K562 (cell line): ENCODE measurements around the gene SIRPB2. TPM values are rescaled to one million over a fixed set of nuclear protein-coding genes. Genes with fewer than 3 reads are reported as not detected.

Experiments used
- ATAC-seq: fragments of 200-7000 bp; cut with Tn5 transposase; 3 replicates; pipeline ENCODE4 v1.9.1; 2020; ENCODE audit warnings: moderate library complexity
- BruUV-seq: library from RNA; stranded (reverse); fragments of 400-500 nt; replicated peaks from 2 replicates; lab custom pipeline; 2021; lab: Mats Ljungman, UMichigan
- CTCF ChIA-PET: fragments of 300-600 bp; formaldehyde crosslinking; extraction: SDS; loops from one replicate; lab custom pipeline; 2021; ENCODE audit warnings: low intra/inter-chr PET ratio; lab: Yijun Ruan, JAX
- POLR2A ChIA-PET: fragments of 300-600, 350-650 bp; sonication (Branson Sonifier 250); formaldehyde crosslinking; extraction: SDS; loops from one replicate; lab custom pipeline; 2021; ENCODE audit warnings: antibody characterized with exemption, inconsistent platforms; lab: Yijun Ruan, JAX
- DNase-seq, 4 experiments: peaks; one replicate each; pipeline versions ENCODE4 v3.0.0 to v3.0.0-alpha.2; 2011 to 2018; ENCODE audit warnings: low spot score in 3 of 4, mixed read lengths in 3 of 4; ENCODE audit errors: extremely low read depth in 1 of 4
- FAIRE-seq: peaks from 2 replicates; lab custom pipeline; 2011; peaks lifted over from hg19 to GRCh38; lab: Jason Lieb, UNC
- H2AFZ ChIP-seq: 2 replicates; pipeline ENCODE4 v1.6.0; 2011; ENCODE audit warnings: low read depth, low read length, control low read depth, inconsistent platforms
- H3K27ac ChIP-seq: fragments of 200-600 bp; 3 replicates; pipeline ENCODE4 v1.8.0; 2011; ENCODE audit warnings: low read depth, mild to moderate bottlenecking, control low read depth, inconsistent platforms, low read length, moderate library complexity, mixed read lengths; ENCODE audit errors: extremely low read depth
- H3K27me3 ChIP-seq, 2 experiments: fragments of 300-600 bp in 1 of 2; 2 replicates in 1 of 2; 3 replicates in 1 of 2; pipeline versions ENCODE4 v1.6.0 to v1.8.0; 2011; ENCODE audit warnings: inconsistent platforms in 2 of 2, low read length in 2 of 2, mild to moderate bottlenecking in 1 of 2, mixed read lengths in 1 of 2, moderate library complexity in 1 of 2; ENCODE audit not compliant: control insufficient read depth in 2 of 2, insufficient read depth in 2 of 2
- H3K36me3 ChIP-seq: fragments of 300-600 bp; 3 replicates; pipeline ENCODE4 v1.8.0; 2011; ENCODE audit warnings: mild to moderate bottlenecking, low read length, inconsistent platforms; ENCODE audit not compliant: control insufficient read depth, insufficient read depth
- H3K4me1 ChIP-seq, 2 experiments: fragments of 200-600 bp in 1 of 2; replicated peaks in 1 of 2; 2 replicates in 1 of 2; 3 replicates in 1 of 2; pipeline versions ENCODE4 v1.5.1 to v1.8.0; 2011; ENCODE audit warnings: inconsistent platforms in 2 of 2, low read length in 2 of 2, mild to moderate bottlenecking in 1 of 2, mixed read lengths in 1 of 2, moderate library complexity in 1 of 2; ENCODE audit not compliant: control insufficient read depth in 2 of 2, insufficient read depth in 2 of 2
- H3K4me2 ChIP-seq: 2 replicates; pipeline ENCODE4 v1.6.1; 2011; ENCODE audit warnings: low read length, control low read depth, inconsistent platforms, mixed read lengths; ENCODE audit not compliant: insufficient read depth
- H3K4me3 ChIP-seq: fragments of 200-600 bp; sonication (generic), shearing (Covaris generic); 2 replicates; pipeline ENCODE4 v1.5.1; 2016; ENCODE audit warnings: control low read depth, inconsistent platforms
- H3K79me2 ChIP-seq: fragments of 200-600 bp; 3 replicates; pipeline ENCODE4 v1.8.0; 2011; ENCODE audit warnings: low read length, inconsistent platforms; ENCODE audit not compliant: control insufficient read depth, insufficient read depth
- H3K9ac ChIP-seq, 2 experiments: 2 replicates each; pipeline versions ENCODE4 v1.6.0 to v1.6.1; 2011; ENCODE audit warnings: low read depth in 2 of 2, low read length in 2 of 2, control low read depth in 1 of 2, inconsistent platforms in 1 of 2, mild to moderate bottlenecking in 1 of 2, mixed read lengths in 1 of 2; ENCODE audit not compliant: insufficient read depth in 1 of 2
- H3K9me1 ChIP-seq: one replicate; pipeline ENCODE4 v1.6.0; 2011; ENCODE audit warnings: inconsistent platforms, mild to moderate bottlenecking, low read length, moderate library complexity; ENCODE audit not compliant: control insufficient read depth, insufficient read depth
- H3K9me3 ChIP-seq: replicated peaks from 2 replicates; pipeline ENCODE4 v1.5.1; 2011; ENCODE audit warnings: low read depth, low read length, inconsistent platforms; ENCODE audit not compliant: control insufficient read depth, insufficient read depth
- H4K20me1 ChIP-seq: replicated peaks from 2 replicates; pipeline ENCODE4 v1.6.1; 2011; ENCODE audit warnings: low read length, inconsistent platforms, mixed read lengths; ENCODE audit not compliant: control insufficient read depth, insufficient read depth
- BACH1 ChIP-seq: fragments of 200-800 bp; sonication (Bioruptor generic); IDR thresholded peaks from 2 replicates; pipeline ENCODE4 v1.6.1; 2016; ENCODE audit warnings: missing genetic modification characterization, missing compliant biosample characterization
- CBFB ChIP-seq: sonication (generic); formaldehyde crosslinking; IDR thresholded peaks from 2 replicates; pipeline ENCODE4 v1.4.0; 2020; ENCODE audit warnings: mild to moderate bottlenecking, missing genetic modification reagents
- LARP7 ChIP-seq: fragments of 450-650 bp; IDR thresholded peaks from 2 replicates; pipeline ENCODE4 v1.6.1; 2016
- NFE2 ChIP-seq: IDR thresholded peaks from 2 replicates; pipeline ENCODE4 v1.6.1; 2014; ENCODE audit warnings: antibody characterized with exemption, low read depth
- POLR2B ChIP-seq: fragments of 450-650 bp; IDR thresholded peaks from 2 replicates; pipeline ENCODE4 v1.6.1; 2018; ENCODE audit warnings: low read depth; ENCODE audit not compliant: partially characterized antibody
- TBP ChIP-seq: optimal IDR thresholded peaks from 2 replicates; pipeline ENCODE3; 2011; ENCODE audit warnings: low read depth, low read length, improper control_type of control experiment
- TCFL5 ChIP-seq: fragments of 250-450 bp; sonication (Bioruptor Pico); conservative IDR thresholded peaks from 2 replicates; pipeline ENCODE4 v1.6.1; 2021; ENCODE audit warnings: mild to moderate bottlenecking, moderate library complexity, matching md5 sums
- ZNF12 ChIP-seq: sonication (generic); formaldehyde crosslinking; IDR thresholded peaks from 2 replicates; pipeline ENCODE4 v1.4.0; 2020; ENCODE audit warnings: mild to moderate bottlenecking, missing genetic modification reagents
- ZNF57 ChIP-seq: fragments of 450-650 bp; formaldehyde crosslinking; IDR thresholded peaks from 2 replicates; pipeline ENCODE4 v1.4.0; 2020; ENCODE audit warnings: mild to moderate bottlenecking, moderate library complexity
- WGBS: fragments of 100-300 bp; shearing (Covaris generic); methylation state at CpG from one replicate; pipeline ENCODE4 v1.1.6; 2016; ENCODE audit warnings: low coverage, mixed read lengths; ENCODE audit not compliant: insufficient coverage; ENCODE audit errors: missing lambda C conversion rate; 5-methylcytosine and 5-hydroxymethylcytosine counted together
- in situ Hi-C: fragments of 300-500 bp; cut with MboI; formaldehyde crosslinking; loops from 4 replicates; pipeline ENCODE4 v1.15.0; 2018; ENCODE audit warnings: inconsistent platforms, mixed read lengths
- intact Hi-C: fragments of 100-400 bp; cut with micrococcal nuclease; formaldehyde crosslinking; loops from 2 replicates; pipeline ENCODE4 v1.14.2; 2022
- polyA plus RNA-seq, 8 experiments: library from polyadenylated mRNA; depleted of rRNA in 4 of 8; stranded (reverse) in 5 of 8; unstranded in 3 of 8; fragments of >200 nt; fragmentation: Nextera tagmentation in 2 of 8; fragmentation: Illumina TruSeq in 1 of 8; extraction: Ambion mirVana in 2 of 8; extraction: Trizol in 1 of 8; gene quantifications; 2 replicates each; pipeline versions ENCODE4 v1.2.1 to v1.2.3, GENCODE V29; 2011 to 2014; ENCODE audit warnings: inconsistent platforms in 1 of 8, missing spikeins in 1 of 8
- total RNA-seq, 7 experiments: library from RNA; depleted of rRNA in 6 of 7; stranded (reverse); fragments of >200 nt in 6 of 7; fragmentation: Illumina TruSeq in 2 of 7; extraction: Trizol in 2 of 7; gene quantifications; 2 replicates each; pipeline versions ENCODE4 v1.2.1 to v1.2.3, GENCODE V29; 2011 to 2021; ENCODE audit warnings: low replicate concordance in 1 of 7
- TF ChIP-seq, protein P1 (sequence below): sonication (generic); formaldehyde crosslinking; IDR thresholded peaks from 2 replicates; pipeline ENCODE4 v1.8.0; 2023; ENCODE audit warnings: mild to moderate bottlenecking, missing genetic modification reagents
- TF ChIP-seq, protein P2 (sequence below): fragments of 450-650 bp; formaldehyde crosslinking; IDR thresholded peaks from 2 replicates; pipeline ENCODE4 v1.4.0; 2020; ENCODE audit warnings: mild to moderate bottlenecking, moderate library complexity

The SIRPB2 gene
- total and polyA plus RNA-seq, 9 of the 15 experiments (the other 6 are each of a cell fraction or from before 2014, with no cell fraction given), result 0.07 TPM; not detected in 7

DNA sequence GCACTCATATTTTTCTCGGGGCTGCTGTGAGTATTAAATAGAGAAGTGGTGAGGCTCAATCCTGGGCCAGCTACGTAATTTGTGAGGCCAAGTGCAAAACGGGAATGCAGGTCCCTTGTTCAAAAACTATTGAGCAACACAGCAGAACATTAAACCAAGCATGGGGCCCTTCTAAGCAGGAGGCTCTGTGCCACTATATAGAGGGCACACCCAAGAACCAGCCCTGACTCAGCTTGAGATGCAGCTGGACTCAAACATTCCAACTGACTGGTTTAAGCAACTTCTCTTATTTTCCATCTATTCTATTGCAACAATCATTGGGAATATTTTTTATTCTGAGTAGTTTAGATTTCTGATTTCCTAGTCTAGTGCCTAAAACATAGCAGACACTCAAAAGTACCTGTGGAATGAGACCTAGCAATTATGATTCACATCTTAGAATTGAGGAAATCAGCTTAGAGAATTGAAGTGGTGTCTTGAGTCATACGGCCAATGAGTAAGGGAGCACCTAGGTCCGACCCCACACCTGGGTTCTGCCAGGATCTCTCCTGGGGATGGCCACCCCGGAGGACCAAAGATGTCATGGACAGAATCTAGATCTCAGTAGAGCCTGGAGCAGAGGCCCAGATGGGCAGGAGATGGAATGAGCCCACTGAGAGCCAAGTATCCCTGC, 1.3 kb downstream of the SIRPB2 start:
- CTCF ChIA-PET, result no interaction called here
- ATAC-seq, result no peak
- Histone ChIP-seq H3K9me3 (no peaks in the 10 kb centered on the region), H2AFZ (no peak overlapping the region), H3K4me3 (no peak overlapping the region), H3K27ac (no peak overlapping the region), H3K4me2 (no peak overlapping the region), H3K79me2 (no peaks in the 10 kb centered on the region), H3K36me3 (no peaks in the 10 kb centered on the region), H3K9ac (no peak overlapping the region), H4K20me1 (no peaks in the 10 kb centered on the region), H3K9me1 (no peaks in the 10 kb centered on the region), H3K4me1 (no peaks in the 10 kb centered on the region), H3K27me3 (peaks cover 0 to 11% of the 10 kb centered on the region in 2 experiments; a peak in 2 of 5 replicates)
- TF ChIP-seq CBFB (CRISPR knock-in tag), result no peak
- no peak for TF ChIP-seq ZNF57 (CRISPR knock-in tag)
- TF ChIP-seq TBP, result no peak
- no peak for TF ChIP-seq LARP7
- TF ChIP-seq, protein P1, sequence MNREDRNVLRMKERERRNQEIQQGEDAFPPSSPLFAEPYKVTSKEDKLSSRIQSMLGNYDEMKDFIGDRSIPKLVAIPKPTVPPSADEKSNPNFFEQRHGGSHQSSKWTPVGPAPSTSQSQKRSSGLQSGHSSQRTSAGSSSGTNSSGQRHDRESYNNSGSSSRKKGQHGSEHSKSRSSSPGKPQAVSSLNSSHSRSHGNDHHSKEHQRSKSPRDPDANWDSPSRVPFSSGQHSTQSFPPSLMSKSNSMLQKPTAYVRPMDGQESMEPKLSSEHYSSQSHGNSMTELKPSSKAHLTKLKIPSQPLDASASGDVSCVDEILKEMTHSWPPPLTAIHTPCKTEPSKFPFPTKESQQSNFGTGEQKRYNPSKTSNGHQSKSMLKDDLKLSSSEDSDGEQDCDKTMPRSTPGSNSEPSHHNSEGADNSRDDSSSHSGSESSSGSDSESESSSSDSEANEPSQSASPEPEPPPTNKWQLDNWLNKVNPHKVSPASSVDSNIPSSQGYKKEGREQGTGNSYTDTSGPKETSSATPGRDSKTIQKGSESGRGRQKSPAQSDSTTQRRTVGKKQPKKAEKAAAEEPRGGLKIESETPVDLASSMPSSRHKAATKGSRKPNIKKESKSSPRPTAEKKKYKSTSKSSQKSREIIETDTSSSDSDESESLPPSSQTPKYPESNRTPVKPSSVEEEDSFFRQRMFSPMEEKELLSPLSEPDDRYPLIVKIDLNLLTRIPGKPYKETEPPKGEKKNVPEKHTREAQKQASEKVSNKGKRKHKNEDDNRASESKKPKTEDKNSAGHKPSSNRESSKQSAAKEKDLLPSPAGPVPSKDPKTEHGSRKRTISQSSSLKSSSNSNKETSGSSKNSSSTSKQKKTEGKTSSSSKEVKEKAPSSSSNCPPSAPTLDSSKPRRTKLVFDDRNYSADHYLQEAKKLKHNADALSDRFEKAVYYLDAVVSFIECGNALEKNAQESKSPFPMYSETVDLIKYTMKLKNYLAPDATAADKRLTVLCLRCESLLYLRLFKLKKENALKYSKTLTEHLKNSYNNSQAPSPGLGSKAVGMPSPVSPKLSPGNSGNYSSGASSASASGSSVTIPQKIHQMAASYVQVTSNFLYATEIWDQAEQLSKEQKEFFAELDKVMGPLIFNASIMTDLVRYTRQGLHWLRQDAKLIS (CRISPR knock-in tag), result no peak
- TF ChIP-seq, protein P2, sequence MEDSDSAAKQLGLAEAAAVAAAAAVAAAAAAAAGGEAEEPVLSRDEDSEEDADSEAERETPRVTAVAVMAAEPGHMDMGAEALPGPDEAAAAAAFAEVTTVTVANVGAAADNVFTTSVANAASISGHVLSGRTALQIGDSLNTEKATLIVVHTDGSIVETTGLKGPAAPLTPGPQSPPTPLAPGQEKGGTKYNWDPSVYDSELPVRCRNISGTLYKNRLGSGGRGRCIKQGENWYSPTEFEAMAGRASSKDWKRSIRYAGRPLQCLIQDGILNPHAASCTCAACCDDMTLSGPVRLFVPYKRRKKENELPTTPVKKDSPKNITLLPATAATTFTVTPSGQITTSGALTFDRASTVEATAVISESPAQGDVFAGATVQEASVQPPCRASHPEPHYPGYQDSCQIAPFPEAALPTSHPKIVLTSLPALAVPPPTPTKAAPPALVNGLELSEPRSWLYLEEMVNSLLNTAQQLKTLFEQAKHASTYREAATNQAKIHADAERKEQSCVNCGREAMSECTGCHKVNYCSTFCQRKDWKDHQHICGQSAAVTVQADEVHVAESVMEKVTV (CRISPR knock-in tag), result no peak
- TF ChIP-seq POLR2B, result no peak
- TF ChIP-seq TCFL5 (CRISPR knock-in tag), result no peak
- no peak for TF ChIP-seq BACH1
- no peak for TF ChIP-seq NFE2
- no peak for TF ChIP-seq ZNF12 (CRISPR knock-in tag)
- no TSS peak for BruUV-seq
- 4% methylated on average over 5 of the region's 6 CpGs for WGBS
- POLR2A ChIA-PET, result interaction anchor here (0.6 kb wide), 1 partner anchor 1245 kb away, joined by 3 read pairs; no protein-coding TSS in a partner anchor
- intact Hi-C loops, result no loop called here
- FAIRE-seq, result no peak
- DNase-seq, result no peak
- in situ Hi-C loops, result no loop called here
